Mesodermal cell (in vitro differentiated cells): ENCODE results near the gene CS.
A peak's percentile ranks its signal among the peaks of the same experiment; 100 is the strongest.
"Not testable (repeated sequence)": the region's sequence is repeated elsewhere in the genome, so short reads cannot be mapped to it uniquely, and the experiment has no call there.

Experiments
- H3K27ac ChIP-seq: 2 replicates; pipeline ENCODE4 v1.7.0; 2013; ENCODE audit warnings: mild to moderate bottlenecking, low read depth, low read length, moderate library complexity; ENCODE audit not compliant: severe bottlenecking
- H3K36me3 ChIP-seq: 2 replicates; pipeline ENCODE4 v1.7.1; 2013; ENCODE audit warnings: mild to moderate bottlenecking, low read length, moderate library complexity; ENCODE audit not compliant: control insufficient read depth, insufficient read depth
- H3K4me1 ChIP-seq: one replicate; pipeline ENCODE4 v1.7.1; 2013; ENCODE audit warnings: mild to moderate bottlenecking, low read length; ENCODE audit not compliant: insufficient read depth, control insufficient read depth, poor library complexity, severe bottlenecking
- H3K4me3 ChIP-seq: 2 replicates; pipeline ENCODE4 v1.7.0; 2013; ENCODE audit warnings: low read length, control low read depth, mild to moderate bottlenecking; ENCODE audit not compliant: insufficient read depth, poor library complexity, severe bottlenecking; ENCODE audit errors: extremely low read depth
- H3K9me3 ChIP-seq: 2 replicates; pipeline ENCODE4 v1.7.1; 2013; ENCODE audit warnings: mild to moderate bottlenecking, low read length, moderate library complexity; ENCODE audit not compliant: control insufficient read depth
- WGBS, 2 experiments: methylation state at CpG; one replicate each; pipeline ENCODE4 v1.1.5; 2013; ENCODE audit warnings: missing lambda C conversion rate in 2 of 2; ENCODE audit not compliant: insufficient coverage in 2 of 2; 5-methylcytosine and 5-hydroxymethylcytosine counted together

The CS gene

DNA sequence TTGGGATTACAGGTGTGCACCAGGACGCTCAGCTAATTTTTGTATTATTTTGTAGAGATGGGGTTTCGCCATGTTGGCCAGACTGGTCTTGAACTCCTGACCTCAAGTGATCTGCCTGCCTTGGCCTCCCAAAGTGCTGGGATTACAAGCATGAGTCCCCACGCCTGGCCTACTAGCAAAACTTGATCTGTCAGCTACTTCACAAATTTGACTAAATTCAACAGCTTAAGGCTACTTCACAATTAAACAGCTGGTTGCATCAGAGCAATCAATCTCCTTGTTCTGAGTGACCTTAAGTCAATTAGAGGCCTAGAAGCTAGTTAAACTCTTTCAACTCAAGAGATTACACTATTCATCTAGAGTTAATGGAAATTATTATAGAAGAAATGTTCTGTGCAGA lies 21.2 kb downstream of the CS start:
- Histone ChIP-seq H3K27ac (no peak overlapping the region), H3K4me3 (no peak overlapping the region), H3K9me3 (no peaks in the 10 kb centered on the region), H3K36me3 (peaks cover 91% of the 10 kb centered on the region), H3K4me1 (no peaks in the 10 kb centered on the region)
- WGBS, 2 experiments: 100% methylated on average over 1 to 2 of the region's 3 CpGs

DNA sequence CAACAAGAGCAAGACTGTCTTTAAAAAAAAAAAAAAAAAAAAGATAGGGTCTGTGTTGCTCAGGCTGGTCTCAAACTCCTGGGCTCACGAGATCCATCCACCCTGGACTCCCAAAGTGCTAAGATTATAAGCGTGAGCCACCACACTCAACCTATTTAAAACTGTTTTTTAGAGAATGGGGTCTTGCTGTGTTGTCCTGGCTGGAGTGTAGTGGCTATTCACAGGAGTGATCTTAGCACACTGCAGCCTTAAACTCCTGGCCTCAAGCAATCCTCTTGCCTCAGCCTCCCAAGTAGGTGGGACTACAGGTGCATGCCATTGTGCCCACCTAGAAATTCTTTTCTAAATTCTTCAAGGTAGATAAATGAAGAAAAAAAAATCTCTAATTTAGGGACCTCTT lies 25.8 kb downstream of the CS start:
- Histone ChIP-seq H3K27ac (no peak overlapping the region), H3K36me3 (peaks cover 84% of the 10 kb centered on the region), H3K9me3 (no peaks in the 10 kb centered on the region), H3K4me3 (no peak overlapping the region), H3K4me1 (no peaks in the 10 kb centered on the region)
- WGBS, 2 experiments: no CpG with 5 or more reads among the region's 2 CpGs

DNA sequence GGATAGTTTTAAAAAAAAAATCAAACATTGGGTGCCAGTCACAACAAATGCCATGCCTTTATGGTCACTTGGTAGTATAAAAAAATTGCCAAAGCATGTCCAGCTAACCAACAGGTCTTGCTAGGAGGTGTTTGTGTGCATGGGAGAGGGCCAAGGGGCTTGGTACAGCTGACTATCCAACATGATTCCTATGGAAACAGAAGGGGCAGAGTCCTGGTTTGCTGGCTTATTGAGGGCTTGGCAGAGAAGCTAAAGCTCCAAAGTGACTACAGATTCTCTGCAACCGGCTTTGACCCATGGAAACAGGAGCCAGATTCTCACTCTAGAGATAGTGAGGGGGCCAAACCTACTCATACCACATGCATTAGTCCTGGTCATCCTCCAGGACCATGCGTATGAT lies 27.7 kb downstream of the CS start:
- not testable (repeated sequence) for H3K4me1 ChIP-seq, H3K4me3 ChIP-seq, H3K9me3 ChIP-seq, H3K27ac ChIP-seq
- 100% methylated on average over 1 of the region's 2 CpGs; no CpG with 5 or more reads in 1 of the 2 experiments for WGBS, 2 experiments
- H3K36me3 ChIP-seq: peaks cover 71% of the 10 kb centered on the region

DNA sequence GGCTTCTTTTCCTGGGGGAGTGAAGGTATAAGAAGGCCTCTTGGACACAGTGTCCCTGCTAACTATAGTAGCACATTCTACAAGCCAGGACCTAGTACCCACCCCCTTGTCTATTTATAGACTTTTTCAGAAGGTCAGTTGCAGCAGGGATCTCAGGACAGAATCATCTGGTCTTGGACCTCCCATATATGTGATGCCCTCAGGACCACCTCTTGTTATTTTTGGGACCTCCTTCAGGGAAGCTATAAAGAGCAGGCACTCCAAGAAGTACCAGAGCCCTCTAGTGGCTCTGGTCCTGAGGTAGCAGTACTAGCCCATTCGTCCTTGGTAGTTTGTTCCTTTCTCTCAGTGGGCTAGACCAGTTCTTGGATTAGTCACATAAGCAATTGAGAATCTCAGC lies 29.1 kb downstream of the CS start:
- peaks cover 4% of the 10 kb centered on the region for H3K4me1 ChIP-seq
- H3K36me3 ChIP-seq: peaks cover 65% of the 10 kb centered on the region
- no peak overlapping the region for H3K27ac ChIP-seq
- WGBS, 2 experiments: 40 to 60% methylated on average over 1 of the region's 1 CpG
- no peaks in the 10 kb centered on the region for H3K9me3 ChIP-seq
- no peak overlapping the region for H3K4me3 ChIP-seq

DNA sequence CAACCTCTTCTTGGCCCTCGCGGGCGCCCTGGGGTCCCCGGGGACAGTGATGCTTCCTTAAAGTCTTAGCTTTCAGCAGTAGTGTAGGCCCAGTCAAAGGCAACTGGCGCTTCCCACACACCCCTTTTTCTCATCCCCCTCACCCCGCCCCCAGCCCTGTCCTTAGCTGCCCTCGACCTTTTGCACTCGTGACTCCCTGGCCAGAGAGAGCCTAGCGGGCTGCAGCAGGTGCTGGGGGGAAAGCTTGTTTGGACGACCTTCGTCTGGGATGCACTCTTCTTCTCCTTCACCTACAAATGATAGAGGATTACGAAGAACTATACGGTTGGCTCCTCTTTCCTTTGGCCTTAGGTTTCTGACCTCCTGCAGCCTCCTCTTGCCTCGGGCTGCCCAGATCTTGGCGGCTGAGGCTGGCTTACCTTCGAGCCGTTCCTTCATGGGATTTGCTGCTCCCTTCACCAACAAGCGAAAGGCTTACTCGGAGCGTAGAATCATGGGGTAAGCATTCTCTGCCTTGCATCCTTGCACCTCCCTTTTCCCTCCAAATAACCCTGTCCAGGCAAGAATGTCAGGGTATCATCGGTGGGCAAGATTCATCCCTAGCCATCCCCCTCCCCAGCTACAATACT lies 32.6 kb downstream of the CS start:
- Histone ChIP-seq H3K9me3 (no peaks in the 10 kb centered on the region), H3K27ac (peak overlapping the region; percentile 95), H3K4me3 (peak overlapping the region; percentile 64), H3K4me1 (peaks cover 4% of the 10 kb centered on the region), H3K36me3 (peaks cover 32% of the 10 kb centered on the region)
- WGBS, 2 experiments: 38% methylated on average over 9 to 15 of the region's 21 CpGs

DNA sequence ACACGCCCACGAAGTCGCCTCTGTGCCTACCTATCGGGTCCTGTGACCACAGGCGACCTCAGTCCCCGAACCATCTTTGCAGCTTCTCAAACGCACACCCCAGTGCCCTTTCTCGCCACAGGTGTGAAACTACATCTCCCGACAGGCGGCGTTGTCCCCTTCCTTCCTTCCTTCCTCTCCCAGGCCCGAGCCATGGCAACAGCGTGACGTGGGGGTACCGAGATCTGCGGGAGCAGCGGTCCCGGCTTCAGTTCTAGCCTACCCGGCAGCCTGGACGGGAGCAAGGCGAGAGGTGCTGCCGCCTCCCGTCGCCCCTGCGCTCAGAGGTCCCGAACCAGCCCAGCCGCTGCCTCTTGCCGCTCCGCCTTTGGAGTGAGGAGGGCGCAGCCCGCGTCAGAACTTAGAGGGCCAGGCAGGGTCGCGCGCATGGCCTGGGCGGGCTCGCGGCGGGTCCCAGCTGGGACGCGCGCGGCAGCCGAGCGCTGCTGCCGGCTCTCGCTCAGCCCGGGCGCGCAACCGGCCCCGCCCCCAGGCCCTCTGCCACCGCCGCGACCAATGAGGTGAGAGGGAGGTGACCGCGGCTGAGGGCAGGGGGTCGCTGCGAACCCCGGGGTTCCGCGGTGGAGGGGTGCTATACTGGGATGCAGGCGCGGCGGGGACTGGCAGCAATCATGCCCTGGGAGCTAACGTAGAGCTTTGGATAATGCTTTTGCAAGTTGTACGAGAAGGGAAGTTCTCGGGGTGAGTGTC lies 33.3 kb downstream of the CS start, which contains the start of gene COQ10A:
COQ10A (plus strand) TSS at position 250 of the 750 bp plus-strand sequence; CDS start at position 427, 177 bp downstream.
- H3K4me3 ChIP-seq: peak within 1 kb of the TSS; percentile 64
- H3K36me3 ChIP-seq: peaks cover 25% of the 10 kb centered on the region
- H3K4me1 ChIP-seq: peaks cover 4% of the 10 kb centered on the region
- H3K27ac ChIP-seq: peak within 1 kb of the TSS; percentile 95
- no peaks in the 10 kb centered on the region for H3K9me3 ChIP-seq
- WGBS, 2 experiments: 0 to 1% methylated on average over 56 to 64 of the region's 68 CpGs

DNA sequence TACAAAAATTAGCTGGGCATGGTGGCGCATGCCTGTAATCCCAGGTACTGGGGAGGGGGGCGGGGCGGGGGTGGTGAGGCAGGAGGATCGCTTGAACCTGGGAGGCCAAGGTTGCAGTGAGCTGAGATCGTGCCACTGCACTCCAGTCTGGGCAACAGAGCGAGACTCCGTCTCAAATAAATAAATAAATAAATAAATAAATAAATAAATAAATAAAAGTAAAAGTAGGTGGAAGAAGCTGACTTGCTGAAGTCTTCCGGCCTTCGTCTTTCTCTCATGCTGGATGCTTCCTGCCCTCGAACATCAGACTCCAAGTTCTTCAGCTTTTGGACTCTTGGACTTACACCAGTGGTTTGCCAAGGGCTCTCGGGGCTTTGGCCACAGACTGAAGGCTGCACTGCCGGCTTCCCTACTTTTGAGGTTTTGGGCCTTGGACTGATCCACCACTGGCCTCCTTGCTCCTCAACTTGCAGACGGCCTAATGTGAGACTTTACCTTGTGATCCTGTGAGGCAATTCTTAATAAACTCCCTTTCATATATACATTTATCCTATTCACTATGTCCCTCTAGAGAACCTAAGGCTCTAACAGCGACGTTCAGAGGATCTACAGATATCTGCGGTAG lies 34.0 kb downstream of the CS start:
- Histone ChIP-seq H3K27ac (peak overlapping the region; percentile 95), H3K36me3 (peaks cover 20% of the 10 kb centered on the region), H3K4me3 (peak overlapping the region; percentile 64)
- H3K4me1 ChIP-seq, H3K9me3 ChIP-seq: not testable (repeated sequence)
- WGBS, 2 experiments: 59 to 72% methylated on average over 9 to 13 of the region's 16 CpGs

DNA sequence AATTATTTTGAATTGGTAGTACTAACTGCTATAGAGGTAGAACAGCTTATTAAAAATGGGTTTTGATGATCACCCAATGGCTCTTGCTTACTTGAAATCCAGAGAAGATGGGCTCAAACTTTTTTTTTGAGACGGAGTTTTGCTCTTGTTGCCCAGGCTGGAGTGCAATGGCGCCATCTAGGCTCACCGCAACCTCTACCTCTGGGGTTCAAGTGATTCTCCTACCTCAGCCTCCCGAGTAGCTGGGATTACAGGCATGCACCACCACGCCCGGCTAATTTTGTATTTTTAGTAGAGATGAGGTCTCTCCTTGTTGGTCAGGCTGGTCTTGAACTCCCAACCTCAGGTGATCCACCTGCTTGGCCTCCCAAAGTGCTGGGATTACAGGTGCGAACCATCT lies 37.2 kb downstream of the CS start:
- not testable (repeated sequence) for H3K4me1 ChIP-seq, H3K4me3 ChIP-seq, H3K36me3 ChIP-seq, H3K9me3 ChIP-seq, H3K27ac ChIP-seq
- 86 to 96% methylated on average over 3 to 5 of the region's 7 CpGs for WGBS, 2 experiments

DNA sequence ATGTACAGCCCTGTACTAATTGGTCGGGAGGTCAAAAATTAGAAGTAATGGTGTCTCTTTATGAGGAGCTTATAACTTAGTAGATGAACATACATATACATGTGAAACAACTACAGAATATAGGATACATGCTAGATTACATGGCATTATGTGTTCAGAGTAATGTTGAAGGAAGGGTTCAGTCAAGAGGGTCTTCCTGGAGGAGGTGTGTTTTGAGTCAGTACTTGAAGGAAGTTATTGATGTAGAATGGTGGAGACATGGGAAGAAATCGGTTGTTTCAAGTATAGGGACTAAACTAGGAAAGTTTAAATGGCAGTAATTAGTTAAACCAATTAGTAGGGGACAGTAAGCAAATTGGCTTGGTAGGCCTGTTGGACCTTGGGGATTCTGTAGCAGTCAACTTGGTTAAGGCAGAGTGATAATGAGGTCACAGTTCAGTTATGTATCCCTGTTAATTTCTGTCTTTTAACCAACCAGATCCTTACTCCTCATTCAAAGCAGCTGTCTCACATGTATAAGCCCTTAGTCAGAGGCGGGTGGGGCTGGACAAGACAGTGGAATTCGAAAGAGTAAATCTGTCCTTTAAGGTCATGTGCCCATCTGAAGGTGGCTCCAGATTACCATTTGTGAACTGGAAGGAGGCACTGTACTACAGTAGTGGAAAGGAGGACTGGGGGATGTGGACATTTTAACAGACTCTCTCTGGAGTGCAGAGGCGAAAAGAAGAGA lies 38.5 kb downstream of the CS start:
- 92 to 93% methylated on average over 3 to 4 of the region's 5 CpGs for WGBS, 2 experiments
- Histone ChIP-seq H3K4me3 (no peak overlapping the region), H3K36me3 (peaks cover 6% of the 10 kb centered on the region), H3K27ac (peak overlapping the region; percentile 68), H3K9me3 (no peaks in the 10 kb centered on the region), H3K4me1 (peaks cover 7% of the 10 kb centered on the region)

DNA sequence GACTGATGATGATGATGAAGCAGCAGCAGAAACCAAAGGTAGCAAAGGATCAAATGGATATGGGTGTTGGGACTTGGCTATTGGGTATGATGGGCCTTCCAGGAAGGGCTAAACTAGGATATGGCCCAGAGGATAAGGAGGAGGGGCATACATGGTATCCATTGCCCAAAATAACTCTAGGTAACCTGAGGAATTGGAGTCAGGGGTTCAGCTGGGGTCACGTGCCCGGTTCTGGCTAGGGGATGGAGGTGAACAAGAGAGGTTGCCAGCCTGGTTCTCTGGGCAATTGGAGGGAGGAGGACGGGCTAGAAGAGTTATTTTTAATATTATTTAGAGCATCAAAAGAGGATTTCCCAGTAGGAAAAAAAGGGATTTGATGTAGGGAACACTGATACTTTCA lies 39.2 kb downstream of the CS start:
- Histone ChIP-seq H3K4me1 (peaks cover 11% of the 10 kb centered on the region), H3K9me3 (no peaks in the 10 kb centered on the region), H3K27ac (no peak overlapping the region), H3K36me3 (peaks cover 13% of the 10 kb centered on the region), H3K4me3 (no peak overlapping the region)
- WGBS, 2 experiments: 100% methylated on average over 3 of the region's 3 CpGs; no CpG with 5 or more reads in 1 of the 2 experiments
